HepG2 (cell line): ENCODE results near the gene ZNF225. TPM values are rescaled to one million over a fixed set of nuclear protein-coding genes. Genes with fewer than 3 reads are reported as not detected.
A peak's percentile ranks its signal among the peaks of the same experiment; 100 is the strongest.

Experiments used
- HIVEP1 ChIP-seq: sonication (generic); formaldehyde crosslinking; IDR thresholded peaks from 2 replicates; pipeline ENCODE4 v1.4.0; 2020; ENCODE audit warnings: mild to moderate bottlenecking, missing genetic modification reagents
- ISL2 ChIP-seq: sonication (generic); formaldehyde crosslinking; IDR thresholded peaks from 2 replicates; pipeline ENCODE4 v1.5.0; 2020; ENCODE audit warnings: missing genetic modification reagents
- KLF11 ChIP-seq: IDR thresholded peaks from 2 replicates; pipeline ENCODE4 v1.6.1; 2016; ENCODE audit warnings: missing compliant biosample characterization
- REXO4 ChIP-seq: sonication (generic); formaldehyde crosslinking; IDR thresholded peaks from 2 replicates; pipeline ENCODE4 v1.8.0; 2022; ENCODE audit warnings: missing genetic modification reagents, mild to moderate bottlenecking, borderline replicate concordance
- ZBTB8A ChIP-seq: sonication (generic); formaldehyde crosslinking; IDR thresholded peaks from 2 replicates; pipeline ENCODE4 v1.4.0; 2020; ENCODE audit warnings: mild to moderate bottlenecking, low read depth, missing genetic modification reagents, borderline replicate concordance
- ZMYM4 ChIP-seq: sonication (generic); formaldehyde crosslinking; IDR thresholded peaks from 2 replicates; pipeline ENCODE4 v1.8.1; 2023; ENCODE audit warnings: mild to moderate bottlenecking, missing genetic modification reagents
- polyA plus RNA-seq, 8 experiments: library from polyadenylated mRNA; depleted of rRNA in 3 of 8; stranded (reverse) in 7 of 8; unstranded in 1 of 8; fragments of >200 nt; fragmentation: Illumina TruSeq in 4 of 8; extraction: Trizol in 4 of 8; gene quantifications; 2 replicates each; pipeline versions ENCODE4 v1.2.1 to v1.2.3, GENCODE V29; 2011 to 2016; ENCODE audit warnings: low read depth in 4 of 8, missing spikeins in 1 of 8, mixed read lengths in 1 of 8; ENCODE audit not compliant: insufficient read depth in 1 of 8
- total RNA-seq, 5 experiments: library from RNA; depleted of rRNA; stranded (reverse); fragments of >200 nt; fragmentation: Illumina TruSeq; extraction: Trizol; gene quantifications; 2 replicates each; pipeline ENCODE4 v1.2.3, GENCODE V29; 2016; ENCODE audit warnings: low read depth in 1 of 5
- TF ChIP-seq, protein P1 (sequence below): sonication (generic); formaldehyde crosslinking; IDR thresholded peaks from 2 replicates; pipeline ENCODE4 v1.5.1; 2020; ENCODE audit warnings: missing genetic modification reagents, mild to moderate bottlenecking, borderline replicate concordance
- TF ChIP-seq, protein P2 (sequence below): sonication (generic); formaldehyde crosslinking; IDR thresholded peaks from 2 replicates; pipeline ENCODE4 v1.5.0; 2020; ENCODE audit warnings: mild to moderate bottlenecking, missing genetic modification reagents, borderline replicate concordance
- TF ChIP-seq, protein P3 (sequence below): sonication (generic); formaldehyde crosslinking; IDR thresholded peaks from 2 replicates; pipeline ENCODE4 v1.8.0; 2022; ENCODE audit warnings: mild to moderate bottlenecking, missing genetic modification reagents, moderate library complexity
- TF ChIP-seq, protein P4 (sequence below): sonication (generic); formaldehyde crosslinking; IDR thresholded peaks from 2 replicates; pipeline ENCODE4 v1.5.1; 2020; ENCODE audit warnings: mild to moderate bottlenecking, missing genetic modification reagents, moderate library complexity

Gene ZNF225
- total and polyA plus RNA-seq, 2 of the 13 experiments (the other 11 are each of a cell fraction or from before 2014, with no cell fraction given) = 0.87 to 3.3 TPM

DNA sequence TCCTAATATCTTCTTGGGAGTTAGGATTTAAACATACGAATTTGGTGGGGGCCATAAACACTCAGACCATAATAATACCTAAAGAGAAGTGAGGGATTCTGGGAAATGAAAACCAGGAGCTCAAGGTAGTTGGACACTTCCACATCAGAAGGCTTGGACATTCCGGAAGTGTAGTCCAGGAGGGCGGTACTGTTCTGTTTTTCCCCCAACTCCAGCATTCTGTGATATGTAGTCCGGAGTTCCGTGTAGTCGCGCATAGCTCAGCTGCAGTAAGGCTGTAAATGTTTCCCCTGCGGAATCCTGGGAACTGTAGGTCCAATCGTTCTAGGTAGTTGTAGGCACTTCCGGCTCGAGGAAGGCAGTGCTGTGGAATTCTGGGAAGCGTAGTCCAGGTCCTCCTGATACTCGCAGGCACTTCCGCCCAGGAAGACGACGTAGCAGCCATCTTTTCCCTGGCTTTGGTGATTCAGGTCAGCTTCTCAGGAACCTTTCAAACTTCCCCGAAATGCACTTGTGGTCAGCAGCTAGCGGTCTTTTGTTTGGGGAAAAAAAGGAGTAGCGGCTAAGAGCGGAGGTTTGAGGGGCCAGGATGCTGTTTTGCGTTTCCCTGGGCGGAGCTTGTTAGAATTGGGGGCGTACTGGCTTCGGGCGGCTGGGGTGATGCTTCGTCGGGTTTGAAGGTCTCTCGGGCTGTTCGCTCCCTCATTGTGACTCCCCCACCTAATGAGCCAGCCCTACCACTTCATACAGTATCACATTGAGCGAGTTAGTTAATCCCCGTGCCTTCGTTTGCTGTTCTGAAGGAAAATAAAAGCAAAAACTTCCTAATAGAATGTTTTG is 51.7 kb downstream of the ZNF225 start, which contains the start of gene ZNF226 (continued):
- TF ChIP-seq, protein P1, sequence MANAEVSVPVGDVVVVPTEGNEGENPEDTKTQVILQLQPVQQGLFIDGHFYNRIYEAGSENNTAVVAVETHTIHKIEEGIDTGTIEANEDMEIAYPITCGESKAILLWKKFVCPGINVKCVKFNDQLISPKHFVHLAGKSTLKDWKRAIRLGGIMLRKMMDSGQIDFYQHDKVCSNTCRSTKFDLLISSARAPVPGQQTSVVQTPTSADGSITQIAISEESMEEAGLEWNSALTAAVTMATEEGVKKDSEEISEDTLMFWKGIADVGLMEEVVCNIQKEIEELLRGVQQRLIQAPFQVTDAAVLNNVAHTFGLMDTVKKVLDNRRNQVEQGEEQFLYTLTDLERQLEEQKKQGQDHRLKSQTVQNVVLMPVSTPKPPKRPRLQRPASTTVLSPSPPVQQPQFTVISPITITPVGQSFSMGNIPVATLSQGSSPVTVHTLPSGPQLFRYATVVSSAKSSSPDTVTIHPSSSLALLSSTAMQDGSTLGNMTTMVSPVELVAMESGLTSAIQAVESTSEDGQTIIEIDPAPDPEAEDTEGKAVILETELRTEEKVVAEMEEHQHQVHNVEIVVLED (CRISPR knock-in tag) = peak; percentile 86; the same call in 1 of the 2 replicates
- TF ChIP-seq, protein P2, sequence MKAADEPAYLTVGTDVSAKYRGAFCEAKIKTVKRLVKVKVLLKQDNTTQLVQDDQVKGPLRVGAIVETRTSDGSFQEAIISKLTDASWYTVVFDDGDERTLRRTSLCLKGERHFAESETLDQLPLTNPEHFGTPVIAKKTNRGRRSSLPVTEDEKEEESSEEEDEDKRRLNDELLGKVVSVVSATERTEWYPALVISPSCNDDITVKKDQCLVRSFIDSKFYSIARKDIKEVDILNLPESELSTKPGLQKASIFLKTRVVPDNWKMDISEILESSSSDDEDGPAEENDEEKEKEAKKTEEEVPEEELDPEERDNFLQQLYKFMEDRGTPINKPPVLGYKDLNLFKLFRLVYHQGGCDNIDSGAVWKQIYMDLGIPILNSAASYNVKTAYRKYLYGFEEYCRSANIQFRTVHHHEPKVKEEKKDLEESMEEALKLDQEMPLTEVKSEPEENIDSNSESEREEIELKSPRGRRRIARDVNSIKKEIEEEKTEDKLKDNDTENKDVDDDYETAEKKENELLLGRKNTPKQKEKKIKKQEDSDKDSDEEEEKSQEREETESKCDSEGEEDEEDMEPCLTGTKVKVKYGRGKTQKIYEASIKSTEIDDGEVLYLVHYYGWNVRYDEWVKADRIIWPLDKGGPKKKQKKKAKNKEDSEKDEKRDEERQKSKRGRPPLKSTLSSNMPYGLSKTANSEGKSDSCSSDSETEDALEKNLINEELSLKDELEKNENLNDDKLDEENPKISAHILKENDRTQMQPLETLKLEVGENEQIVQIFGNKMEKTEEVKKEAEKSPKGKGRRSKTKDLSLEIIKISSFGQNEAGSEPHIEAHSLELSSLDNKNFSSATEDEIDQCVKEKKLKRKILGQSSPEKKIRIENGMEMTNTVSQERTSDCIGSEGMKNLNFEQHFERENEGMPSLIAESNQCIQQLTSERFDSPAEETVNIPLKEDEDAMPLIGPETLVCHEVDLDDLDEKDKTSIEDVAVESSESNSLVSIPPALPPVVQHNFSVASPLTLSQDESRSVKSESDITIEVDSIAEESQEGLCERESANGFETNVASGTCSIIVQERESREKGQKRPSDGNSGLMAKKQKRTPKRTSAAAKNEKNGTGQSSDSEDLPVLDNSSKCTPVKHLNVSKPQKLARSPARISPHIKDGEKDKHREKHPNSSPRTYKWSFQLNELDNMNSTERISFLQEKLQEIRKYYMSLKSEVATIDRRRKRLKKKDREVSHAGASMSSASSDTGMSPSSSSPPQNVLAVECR (CRISPR knock-in tag) = peak; percentile 87; the same call in 1 of the 2 replicates
- peak; percentile 31; the same call in 1 of the 2 replicates for TF ChIP-seq ZBTB8A
- TF ChIP-seq, protein P3, sequence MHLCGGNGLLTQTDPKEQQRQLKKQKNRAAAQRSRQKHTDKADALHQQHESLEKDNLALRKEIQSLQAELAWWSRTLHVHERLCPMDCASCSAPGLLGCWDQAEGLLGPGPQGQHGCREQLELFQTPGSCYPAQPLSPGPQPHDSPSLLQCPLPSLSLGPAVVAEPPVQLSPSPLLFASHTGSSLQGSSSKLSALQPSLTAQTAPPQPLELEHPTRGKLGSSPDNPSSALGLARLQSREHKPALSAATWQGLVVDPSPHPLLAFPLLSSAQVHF = no peak
- TF ChIP-seq KLF11 (CRISPR knock-in tag) = 0 out of 2 replicates have a peak, but pooled peaks have one; percentile 24
- TF ChIP-seq, protein P4, sequence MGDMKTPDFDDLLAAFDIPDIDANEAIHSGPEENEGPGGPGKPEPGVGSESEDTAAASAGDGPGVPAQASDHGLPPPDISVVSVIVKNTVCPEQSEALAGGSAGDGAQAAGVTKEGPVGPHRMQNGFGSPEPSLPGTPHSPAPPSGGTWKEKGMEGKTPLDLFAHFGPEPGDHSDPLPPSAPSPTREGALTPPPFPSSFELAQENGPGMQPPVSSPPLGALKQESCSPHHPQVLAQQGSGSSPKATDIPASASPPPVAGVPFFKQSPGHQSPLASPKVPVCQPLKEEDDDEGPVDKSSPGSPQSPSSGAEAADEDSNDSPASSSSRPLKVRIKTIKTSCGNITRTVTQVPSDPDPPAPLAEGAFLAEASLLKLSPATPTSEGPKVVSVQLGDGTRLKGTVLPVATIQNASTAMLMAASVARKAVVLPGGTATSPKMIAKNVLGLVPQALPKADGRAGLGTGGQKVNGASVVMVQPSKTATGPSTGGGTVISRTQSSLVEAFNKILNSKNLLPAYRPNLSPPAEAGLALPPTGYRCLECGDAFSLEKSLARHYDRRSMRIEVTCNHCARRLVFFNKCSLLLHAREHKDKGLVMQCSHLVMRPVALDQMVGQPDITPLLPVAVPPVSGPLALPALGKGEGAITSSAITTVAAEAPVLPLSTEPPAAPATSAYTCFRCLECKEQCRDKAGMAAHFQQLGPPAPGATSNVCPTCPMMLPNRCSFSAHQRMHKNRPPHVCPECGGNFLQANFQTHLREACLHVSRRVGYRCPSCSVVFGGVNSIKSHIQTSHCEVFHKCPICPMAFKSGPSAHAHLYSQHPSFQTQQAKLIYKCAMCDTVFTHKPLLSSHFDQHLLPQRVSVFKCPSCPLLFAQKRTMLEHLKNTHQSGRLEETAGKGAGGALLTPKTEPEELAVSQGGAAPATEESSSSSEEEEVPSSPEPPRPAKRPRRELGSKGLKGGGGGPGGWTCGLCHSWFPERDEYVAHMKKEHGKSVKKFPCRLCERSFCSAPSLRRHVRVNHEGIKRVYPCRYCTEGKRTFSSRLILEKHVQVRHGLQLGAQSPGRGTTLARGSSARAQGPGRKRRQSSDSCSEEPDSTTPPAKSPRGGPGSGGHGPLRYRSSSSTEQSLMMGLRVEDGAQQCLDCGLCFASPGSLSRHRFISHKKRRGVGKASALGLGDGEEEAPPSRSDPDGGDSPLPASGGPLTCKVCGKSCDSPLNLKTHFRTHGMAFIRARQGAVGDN (CRISPR knock-in tag) = peak; percentile 41
- TF ChIP-seq HIVEP1 (CRISPR knock-in tag) = 0 out of 2 replicates have a peak, but pooled peaks have one; percentile 54
- no peak for TF ChIP-seq REXO4 (CRISPR knock-in tag)
- peak; percentile 43; the same call in 1 of the 2 replicates for TF ChIP-seq ISL2
- peak; percentile 77; the same call in 1 of the 2 replicates for TF ChIP-seq ZMYM4 (CRISPR knock-in tag)
